DOHH2 (cell line): ENCODE measurements around the gene SULT2B1.

Source experiments
- H3F3A ChIP-seq: fragments of 200-600 bp; sonication (generic), shearing (Covaris generic); 2 replicates; pipeline ENCODE4 v1.6.0; 2016; ENCODE audit warnings: antibody characterized with exemption, mild to moderate bottlenecking; ENCODE audit not compliant: control insufficient read depth, insufficient read depth
- H3K27ac ChIP-seq: fragments of 200-600 bp; sonication (generic); 2 replicates; pipeline ENCODE4 v1.5.1; 2014; ENCODE audit warnings: low read depth, mild to moderate bottlenecking, low read length, moderate library complexity
- H3K27me3 ChIP-seq: fragments of 200-600 bp; sonication (generic); 2 replicates; pipeline ENCODE4 v1.6.1; 2014; ENCODE audit warnings: mild to moderate bottlenecking, low read length, mixed read lengths; ENCODE audit not compliant: control insufficient read depth
- H3K36me3 ChIP-seq: fragments of 200-600 bp; sonication (generic); 2 replicates; pipeline ENCODE4 v1.6.1; 2014; ENCODE audit warnings: mild to moderate bottlenecking, low read length, moderate library complexity, mixed read lengths; ENCODE audit not compliant: control insufficient read depth
- H3K4me1 ChIP-seq: fragments of 200-600 bp; sonication (generic); 2 replicates; pipeline ENCODE4 v1.6.1; 2014; ENCODE audit warnings: mild to moderate bottlenecking, low read length, mixed read lengths; ENCODE audit not compliant: control insufficient read depth
- H3K4me2 ChIP-seq: fragments of 200-600 bp; sonication (generic); 2 replicates; pipeline ENCODE4 v1.6.0; 2014; ENCODE audit warnings: mild to moderate bottlenecking, low read length, moderate library complexity
- H3K4me3 ChIP-seq: fragments of 200-600 bp; sonication (generic); 2 replicates; pipeline ENCODE4 v1.5.1; 2014; ENCODE audit warnings: mild to moderate bottlenecking, low read length, mixed read lengths
- H3K79me2 ChIP-seq: fragments of 200-600 bp; sonication (generic); 2 replicates; pipeline ENCODE4 v1.6.1; 2014; ENCODE audit warnings: mild to moderate bottlenecking, low read length, mixed read lengths; ENCODE audit not compliant: control insufficient read depth
- H3K9me2 ChIP-seq: fragments of 200-600 bp; sonication (generic); replicated peaks from 2 replicates; pipeline ENCODE4 v1.6.1; 2014; ENCODE audit warnings: mild to moderate bottlenecking, low read length, mixed read lengths; ENCODE audit not compliant: control insufficient read depth
- H3K9me3 ChIP-seq: fragments of 200-600 bp; sonication (generic); 2 replicates; pipeline ENCODE4 v1.6.1; 2014; ENCODE audit warnings: antibody characterized with exemption, low read length, mixed read lengths; ENCODE audit not compliant: control insufficient read depth, insufficient read depth
- H4K20me1 ChIP-seq: fragments of 200-600 bp; sonication (generic); 2 replicates; pipeline ENCODE4 v1.6.0; 2014; ENCODE audit warnings: low read depth, mild to moderate bottlenecking, antibody characterized with exemption, low read length, moderate library complexity; ENCODE audit not compliant: control insufficient read depth, insufficient read depth
- EZH2phosphoT487 ChIP-seq: fragments of 200-600 bp; sonication (generic); IDR thresholded peaks from 2 replicates; pipeline ENCODE4 v1.6.1; 2017; ENCODE audit warnings: borderline replicate concordance, mild to moderate bottlenecking, antibody characterized with exemption, low read length, moderate library complexity, mixed read lengths
- TF ChIP-seq, protein P1 (sequence below): fragments of 200-600 bp; sonication (generic); IDR thresholded peaks from one replicate; pipeline ENCODE4 v1.5.1; 2014; ENCODE audit warnings: antibody characterized with exemption, mild to moderate bottlenecking, low read depth, low read length; ENCODE audit not compliant: poor library complexity, severe bottlenecking

Gene SULT2B1

DNA sequence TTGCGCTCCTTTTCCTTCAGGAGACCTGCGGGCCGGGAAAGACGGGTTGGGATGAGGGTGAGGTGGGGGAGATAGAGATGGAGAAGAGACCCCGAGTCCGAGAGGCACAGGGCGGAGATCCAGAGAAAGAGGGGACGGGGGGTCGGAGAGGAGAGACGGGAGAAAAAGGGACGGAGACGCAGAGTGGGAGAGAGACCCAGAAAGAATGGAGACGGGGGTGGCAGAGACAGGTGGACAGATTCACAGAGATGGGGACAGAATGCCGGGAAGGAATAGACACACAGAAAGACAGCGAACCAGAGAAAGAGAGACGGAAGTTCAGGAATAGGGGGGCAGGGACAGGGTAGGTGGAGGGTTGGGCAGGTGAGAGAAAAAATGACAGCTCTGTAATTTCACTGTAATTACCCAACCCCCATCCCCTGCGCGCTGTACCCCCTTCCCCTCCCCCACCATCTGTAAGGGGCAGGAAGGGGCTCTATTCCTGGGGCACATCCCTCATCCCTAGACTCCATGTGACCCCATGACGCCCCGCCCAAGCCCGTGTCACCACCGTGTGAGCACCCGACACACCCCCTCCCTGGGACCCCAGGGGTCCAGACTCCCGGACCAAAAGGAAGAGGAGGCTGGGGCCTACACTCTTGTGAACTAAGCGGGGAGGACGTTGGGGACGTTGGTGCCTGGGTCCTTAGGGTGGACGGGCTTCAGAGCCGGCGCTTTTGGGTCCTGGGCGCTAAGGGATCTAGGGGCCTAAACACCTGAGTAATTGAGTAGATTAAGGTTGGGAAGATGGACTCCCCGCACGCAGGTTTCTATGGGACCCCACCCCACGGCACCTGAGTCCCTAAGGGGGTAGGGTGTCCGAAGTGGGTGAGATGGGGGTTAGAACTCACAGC, 84.2 kb downstream of the SULT2B1 start:
- Histone ChIP-seq H3K4me2 (peak overlapping the region; percentile 93), H3K27me3 (no peaks in the 10 kb centered on the region), H3K4me3 (peak overlapping the region; percentile 87), H3K9me2 (no peaks in the 10 kb centered on the region), H3K36me3 (peaks cover 19% of the 10 kb centered on the region), H3K4me1 (peaks cover 59% of the 10 kb centered on the region), H3F3A (peaks cover 20% of the 10 kb centered on the region), H3K79me2 (peaks cover 27% of the 10 kb centered on the region), H3K9me3 (no peaks in the 10 kb centered on the region), H4K20me1 (no peaks in the 10 kb centered on the region), H3K27ac (peak overlapping the region; percentile 96)
- TF ChIP-seq, protein P1, sequence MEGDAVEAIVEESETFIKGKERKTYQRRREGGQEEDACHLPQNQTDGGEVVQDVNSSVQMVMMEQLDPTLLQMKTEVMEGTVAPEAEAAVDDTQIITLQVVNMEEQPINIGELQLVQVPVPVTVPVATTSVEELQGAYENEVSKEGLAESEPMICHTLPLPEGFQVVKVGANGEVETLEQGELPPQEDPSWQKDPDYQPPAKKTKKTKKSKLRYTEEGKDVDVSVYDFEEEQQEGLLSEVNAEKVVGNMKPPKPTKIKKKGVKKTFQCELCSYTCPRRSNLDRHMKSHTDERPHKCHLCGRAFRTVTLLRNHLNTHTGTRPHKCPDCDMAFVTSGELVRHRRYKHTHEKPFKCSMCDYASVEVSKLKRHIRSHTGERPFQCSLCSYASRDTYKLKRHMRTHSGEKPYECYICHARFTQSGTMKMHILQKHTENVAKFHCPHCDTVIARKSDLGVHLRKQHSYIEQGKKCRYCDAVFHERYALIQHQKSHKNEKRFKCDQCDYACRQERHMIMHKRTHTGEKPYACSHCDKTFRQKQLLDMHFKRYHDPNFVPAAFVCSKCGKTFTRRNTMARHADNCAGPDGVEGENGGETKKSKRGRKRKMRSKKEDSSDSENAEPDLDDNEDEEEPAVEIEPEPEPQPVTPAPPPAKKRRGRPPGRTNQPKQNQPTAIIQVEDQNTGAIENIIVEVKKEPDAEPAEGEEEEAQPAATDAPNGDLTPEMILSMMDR: no peak
- TF ChIP-seq EZH2phosphoT487: no peak

DNA sequence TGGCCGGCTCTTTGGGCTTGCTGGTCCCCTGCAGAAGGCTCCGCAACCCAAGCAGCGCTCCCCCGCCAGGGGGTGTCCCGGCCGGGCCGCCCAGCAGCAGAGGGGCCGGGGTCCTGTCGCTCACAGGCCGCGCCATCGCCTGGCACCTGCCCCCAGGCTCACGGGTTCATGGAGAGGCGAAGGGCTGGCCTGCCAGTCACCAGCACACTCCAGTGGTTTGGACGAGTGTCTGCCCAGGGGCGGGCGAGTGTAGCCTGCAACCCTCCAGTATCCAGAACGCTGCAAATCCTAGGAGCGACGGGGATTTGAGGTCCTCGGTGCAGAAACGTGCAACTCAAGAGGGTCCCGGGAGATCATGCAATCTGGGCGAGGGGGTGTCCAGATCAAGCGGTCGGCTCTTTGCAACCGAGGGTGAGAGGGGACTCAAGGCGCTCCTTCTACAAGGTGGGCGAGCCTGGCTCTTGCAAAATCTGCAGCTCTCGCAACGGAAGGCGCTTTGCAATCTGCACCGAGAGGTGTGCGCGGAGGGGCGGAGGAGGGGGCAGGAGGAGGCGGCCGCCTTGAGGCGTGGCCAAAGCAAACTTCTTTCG, 85.0 kb downstream of the SULT2B1 start, which contains the start of gene DBP:
Gene DBP, minus strand, starts transcription at position 521 of the 590 bp plus-strand sequence. Its CDS starts 385 bp downstream, at position 136.
- Histone ChIP-seq H4K20me1 (no peaks in the 10 kb centered on the region), H3F3A (peaks cover 22% of the 10 kb centered on the region), H3K9me2 (no peaks in the 10 kb centered on the region), H3K4me1 (peaks cover 59% of the 10 kb centered on the region), H3K4me3 (peak within 1 kb of the TSS; percentile 87), H3K27ac (peak within 1 kb of the TSS; percentile 96), H3K27me3 (no peaks in the 10 kb centered on the region), H3K79me2 (peaks cover 27% of the 10 kb centered on the region), H3K4me2 (peak within 1 kb of the TSS; percentile 93), H3K36me3 (peaks cover 15% of the 10 kb centered on the region), H3K9me3 (no peaks in the 10 kb centered on the region)
- TF ChIP-seq EZH2phosphoT487: no peak
- TF ChIP-seq, protein P1: peak; percentile 37

DNA sequence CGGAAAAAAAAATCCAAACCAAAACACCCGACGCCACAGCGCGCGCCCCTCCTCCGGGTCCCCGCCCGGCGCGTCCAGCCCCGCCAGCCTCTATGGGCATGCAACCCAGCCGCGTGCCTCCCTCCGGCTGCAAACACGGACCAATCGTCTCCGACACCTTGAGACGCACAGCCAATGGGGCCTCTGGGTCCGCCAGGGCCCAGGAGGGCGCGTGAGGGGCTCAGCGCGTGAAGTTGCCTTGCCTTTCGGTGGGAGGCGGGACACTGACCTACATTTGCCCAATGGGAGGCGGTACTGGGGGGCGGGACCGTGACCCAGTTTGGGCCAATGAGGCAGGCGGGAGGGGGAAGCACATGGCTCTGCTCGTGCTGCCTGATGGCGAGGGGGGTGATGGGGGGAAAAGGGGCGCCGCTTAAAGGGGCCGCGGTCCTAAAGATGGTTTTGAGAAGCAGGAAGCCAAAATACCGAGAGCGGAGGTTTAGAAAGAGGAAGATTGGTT, 85.5 kb downstream of the SULT2B1 start:
- peaks cover 22% of the 10 kb centered on the region for H3F3A ChIP-seq

More for the DNA sequence above, 85.5 kb downstream of the SULT2B1 start:
- peak overlapping the region; percentile 87 for H3K4me3 ChIP-seq
- peaks cover 27% of the 10 kb centered on the region for H3K79me2 ChIP-seq
- H3K9me3 ChIP-seq: no peaks in the 10 kb centered on the region
- H3K27ac ChIP-seq: peak overlapping the region; percentile 96
- H3K27me3 ChIP-seq: no peaks in the 10 kb centered on the region
- H3K4me1 ChIP-seq: peaks cover 58% of the 10 kb centered on the region
- H3K36me3 ChIP-seq: peaks cover 15% of the 10 kb centered on the region
- H3K9me2 ChIP-seq: no peaks in the 10 kb centered on the region
- TF ChIP-seq EZH2phosphoT487: no peak
- TF ChIP-seq, protein P1: no peak
- H3K4me2 ChIP-seq: peak overlapping the region; percentile 93
- no peaks in the 10 kb centered on the region for H4K20me1 ChIP-seq
